Glutamatergic neuron (in vitro differentiated cells): ENCODE measurements around the gene PCDHB6. TPM values are rescaled to one million over a fixed set of nuclear protein-coding genes. Genes with fewer than 3 reads are reported as not detected.
"Not testable (repeated sequence)": the region's sequence is repeated elsewhere in the genome, so short reads cannot be mapped to it uniquely, and the experiment has no call there.

ENCODE experiments used
- DNase-seq: peaks from one replicate; pipeline ENCODE4 v3.0.0; 2022
- H3K27ac Mint-ChIP-seq: one replicate; pipeline ENCODE4 v1.8.0; 2020; ENCODE audit warnings: mild to moderate bottlenecking, mixed read lengths, inconsistent platforms; ENCODE audit not compliant: unreplicated experiment
- H3K27me3 Mint-ChIP-seq: one replicate; pipeline ENCODE4 v1.8.0; 2020; ENCODE audit warnings: mild to moderate bottlenecking, moderate library complexity, mixed read lengths, inconsistent platforms; ENCODE audit not compliant: unreplicated experiment
- H3K36me3 Mint-ChIP-seq: one replicate; pipeline ENCODE4 v1.8.0; 2020; ENCODE audit warnings: mild to moderate bottlenecking, mixed read lengths, inconsistent platforms; ENCODE audit not compliant: unreplicated experiment
- H3K4me1 Mint-ChIP-seq: one replicate; pipeline ENCODE4 v1.8.0; 2020; ENCODE audit warnings: mild to moderate bottlenecking, low read depth, mixed read lengths, inconsistent platforms; ENCODE audit not compliant: unreplicated experiment
- H3K4me3 Mint-ChIP-seq: one replicate; pipeline ENCODE4 v1.8.0; 2020; ENCODE audit warnings: mild to moderate bottlenecking, mixed read lengths, inconsistent platforms; ENCODE audit not compliant: unreplicated experiment
- H3K9me3 Mint-ChIP-seq: one replicate; pipeline ENCODE4 v1.8.0; 2020; ENCODE audit warnings: mild to moderate bottlenecking, moderate library complexity, mixed read lengths, inconsistent platforms; ENCODE audit not compliant: unreplicated experiment
- total RNA-seq: library from RNA; stranded (reverse); fragmentation: NEBNext Ultra II Directional; extraction: Animal tissue kit (Norgen Biotek cat#: 25700); gene quantifications from one replicate; pipeline ENCODE4 v1.2.1, GENCODE V29; 2021; ENCODE audit not compliant: unreplicated experiment
- TF ChIP-seq, protein P1 (sequence below): fragments of 200-600 bp; sonication (generic); IDR thresholded peaks from one replicate; pipeline ENCODE4 v1.5.0; 2021; ENCODE audit not compliant: partially characterized antibody, unreplicated experiment

PCDHB6 gene
- total RNA-seq, 1 donor from 2014 or later, result 7.2 TPM

GRCh38 chr5:141186897-141187512 is 37.1 kb downstream of the PCDHB6 start, which contains the start of gene PCDHB9:
Gene PCDHB9 (plus strand): TSS chr5:141187161. CDS start chr5:141187319, 158 bp downstream.
- Mint-ChIP-seq H3K4me1 (no peaks in the 10 kb centered on the region), H3K4me3 (peak within 1 kb of the TSS; percentile 68), H3K27ac (peak within 1 kb of the TSS; percentile 90), H3K9me3 (peaks cover 47% of the 10 kb centered on the region), H3K27me3 (peaks cover 19% of the 10 kb centered on the region), H3K36me3 (peaks cover 64% of the 10 kb centered on the region)
- TF ChIP-seq, protein P1, sequence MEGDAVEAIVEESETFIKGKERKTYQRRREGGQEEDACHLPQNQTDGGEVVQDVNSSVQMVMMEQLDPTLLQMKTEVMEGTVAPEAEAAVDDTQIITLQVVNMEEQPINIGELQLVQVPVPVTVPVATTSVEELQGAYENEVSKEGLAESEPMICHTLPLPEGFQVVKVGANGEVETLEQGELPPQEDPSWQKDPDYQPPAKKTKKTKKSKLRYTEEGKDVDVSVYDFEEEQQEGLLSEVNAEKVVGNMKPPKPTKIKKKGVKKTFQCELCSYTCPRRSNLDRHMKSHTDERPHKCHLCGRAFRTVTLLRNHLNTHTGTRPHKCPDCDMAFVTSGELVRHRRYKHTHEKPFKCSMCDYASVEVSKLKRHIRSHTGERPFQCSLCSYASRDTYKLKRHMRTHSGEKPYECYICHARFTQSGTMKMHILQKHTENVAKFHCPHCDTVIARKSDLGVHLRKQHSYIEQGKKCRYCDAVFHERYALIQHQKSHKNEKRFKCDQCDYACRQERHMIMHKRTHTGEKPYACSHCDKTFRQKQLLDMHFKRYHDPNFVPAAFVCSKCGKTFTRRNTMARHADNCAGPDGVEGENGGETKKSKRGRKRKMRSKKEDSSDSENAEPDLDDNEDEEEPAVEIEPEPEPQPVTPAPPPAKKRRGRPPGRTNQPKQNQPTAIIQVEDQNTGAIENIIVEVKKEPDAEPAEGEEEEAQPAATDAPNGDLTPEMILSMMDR, result peak; percentile 67
- peak; percentile 45 for DNase-seq

- H3K4me3 Mint-ChIP-seq, result not testable (repeated sequence)
- H3K27me3 Mint-ChIP-seq, result peaks cover 16% of the 10 kb centered on the region
- H3K9me3 Mint-ChIP-seq, result peaks cover 47% of the 10 kb centered on the region
These were observed 38.8 kb downstream of the PCDHB6 start for GRCh38 chr5:141188682-141189081.

GRCh38 chr5:141189131-141189530 is 39.3 kb downstream of the PCDHB6 start:
- peaks cover 65% of the 10 kb centered on the region for H3K36me3 Mint-ChIP-seq
- H3K9me3 Mint-ChIP-seq, result peaks cover 47% of the 10 kb centered on the region
- not testable (repeated sequence) for H3K4me3 Mint-ChIP-seq, H3K4me1 Mint-ChIP-seq, DNase-seq, H3K27ac Mint-ChIP-seq
- peaks cover 16% of the 10 kb centered on the region for H3K27me3 Mint-ChIP-seq

More at GRCh38 chr5:141188682-141189081, 38.8 kb downstream of the PCDHB6 start:
- H3K4me1 Mint-ChIP-seq, H3K27ac Mint-ChIP-seq, DNase-seq: not testable (repeated sequence)
- peaks cover 64% of the 10 kb centered on the region for H3K36me3 Mint-ChIP-seq

GRCh38 chr5:141192110-141192725 is 42.4 kb downstream of the PCDHB6 start, which contains the start of gene PCDHB10:
Gene PCDHB10 (plus strand): TSS chr5:141192353. CDS start chr5:141192553, 200 bp downstream.
- TF ChIP-seq, protein P1, result peak; percentile 64
- peaks cover 12% of the 10 kb centered on the region for H3K27me3 Mint-ChIP-seq
- H3K4me3 Mint-ChIP-seq, result peak within 1 kb of the TSS; percentile 86
- H3K4me1 Mint-ChIP-seq, result no peaks in the 10 kb centered on the region
- H3K27ac Mint-ChIP-seq, result peak within 1 kb of the TSS; percentile 82
- DNase-seq, result peak; percentile 74
- H3K36me3 Mint-ChIP-seq, result peaks cover 61% of the 10 kb centered on the region
- H3K9me3 Mint-ChIP-seq, result peaks cover 33% of the 10 kb centered on the region

- H3K4me3 Mint-ChIP-seq, result peak overlapping the region; percentile 30
- not testable (repeated sequence) for H3K4me1 Mint-ChIP-seq, H3K27ac Mint-ChIP-seq, DNase-seq, H3K27me3 Mint-ChIP-seq
- peaks cover 58% of the 10 kb centered on the region for H3K36me3 Mint-ChIP-seq
- H3K9me3 Mint-ChIP-seq, result peaks cover 29% of the 10 kb centered on the region
These were observed 44.5 kb downstream of the PCDHB6 start for GRCh38 chr5:141194332-141194731.

GRCh38 chr5:141196363-141196762 is 46.5 kb downstream of the PCDHB6 start:
- Mint-ChIP-seq H3K9me3 (peaks cover 29% of the 10 kb centered on the region), H3K36me3 (peaks cover 67% of the 10 kb centered on the region), H3K27ac (no peak overlapping the region), H3K27me3 (peaks cover 8% of the 10 kb centered on the region), H3K4me3 (no peak overlapping the region), H3K4me1 (no peaks in the 10 kb centered on the region)
- no peak for DNase-seq
- TF ChIP-seq, protein P1, result no peak
